ENCODE measurements around the gene GSTK1. TPM values are rescaled to one million over a fixed set of nuclear protein-coding genes. Genes with fewer than 3 reads are reported as not detected.

The GSTK1 gene
- polyA plus RNA-seq, 3 donors, result 182 to 219 (median 191) TPM

DNA sequence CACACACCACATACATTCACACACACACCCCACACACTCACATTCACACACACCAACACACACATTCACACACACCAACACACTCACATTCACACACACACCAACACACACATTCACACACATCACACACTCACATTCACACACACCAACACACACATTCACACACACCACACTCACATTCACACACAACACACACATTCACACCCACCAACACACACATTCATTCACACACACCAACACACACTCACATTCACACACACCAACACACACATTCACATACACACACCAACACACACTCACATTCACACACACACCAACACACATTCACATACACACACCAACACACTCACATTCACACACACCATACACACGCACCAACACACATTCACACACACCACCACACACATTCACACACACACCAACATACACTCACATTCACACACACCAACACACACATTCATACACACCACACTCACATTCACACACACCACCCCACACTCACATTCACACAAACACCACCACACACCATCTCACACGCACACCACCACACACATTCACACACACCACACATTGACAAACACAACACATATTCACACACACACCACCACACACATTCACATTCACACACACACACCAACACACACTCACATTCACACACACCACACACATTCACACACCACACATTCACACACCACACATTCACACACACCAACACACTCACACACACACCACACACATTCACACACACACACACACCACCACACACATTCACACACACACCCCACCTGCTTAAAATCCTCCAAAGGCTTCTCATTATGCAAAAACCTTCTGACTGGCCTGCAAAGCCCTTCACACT is 32.4 kb upstream of the GSTK1 start:
- DNase-seq (ENCODE audit: extremely low read depth in 1 of 11, low read depth in 9 of 11, low spot score in 4 of 11), result no peak

DNA sequence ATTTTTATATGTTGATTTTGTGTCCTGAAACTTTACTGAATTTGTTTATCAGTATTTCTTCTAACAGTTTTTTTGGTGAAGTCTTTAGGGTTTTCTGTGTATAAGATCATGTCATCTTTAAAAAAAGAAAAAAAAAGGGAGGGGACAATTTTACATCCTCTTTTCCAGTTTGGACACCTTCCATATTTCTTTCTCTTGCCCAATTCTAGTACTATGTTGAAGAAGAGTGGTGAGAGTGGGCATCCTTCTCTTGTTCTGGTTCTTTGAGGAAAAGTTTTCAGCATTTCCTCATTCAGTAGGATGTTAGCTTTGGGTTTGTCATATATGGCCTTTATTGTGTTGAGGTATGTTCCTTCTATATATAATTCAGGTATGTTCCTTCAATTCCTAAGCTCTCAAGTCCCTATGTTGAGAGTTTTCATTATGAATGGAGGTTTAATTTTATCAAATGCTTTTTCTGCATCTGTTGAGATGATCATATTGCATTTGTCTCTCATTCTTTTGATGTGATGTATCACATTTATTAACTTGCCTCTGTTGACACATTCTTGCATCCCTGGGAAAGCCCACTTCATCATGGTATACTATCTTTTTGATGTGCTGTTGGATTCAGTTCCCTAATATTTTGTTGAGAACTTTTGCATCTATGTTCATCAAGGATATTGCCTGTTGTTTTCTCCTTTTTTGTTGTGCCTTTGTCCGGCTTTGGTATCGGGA is 29.3 kb upstream of the GSTK1 start:
- no peak for DNase-seq (ENCODE audit: extremely low read depth in 1 of 11, low read depth in 9 of 11, low spot score in 4 of 11)

DNA sequence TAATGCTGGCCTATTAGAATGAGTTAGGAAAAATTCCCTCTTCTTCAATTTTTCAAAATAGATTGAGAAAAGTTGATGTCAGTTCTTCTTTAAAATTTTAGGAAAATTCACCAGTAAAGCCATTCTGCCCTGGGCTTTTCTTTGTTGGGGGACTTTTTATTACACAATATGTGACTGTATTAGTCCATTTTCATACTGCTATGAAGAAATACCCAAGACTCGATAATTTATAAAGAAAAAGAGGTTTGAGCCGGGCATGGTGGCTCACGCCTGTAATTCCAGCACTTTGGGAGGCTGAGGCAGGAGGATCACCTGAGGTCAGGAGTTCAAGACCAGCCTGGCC is 28.7 kb upstream of the GSTK1 start:
- DNase-seq (ENCODE audit: extremely low read depth in 1 of 11, low read depth in 9 of 11, low spot score in 4 of 11), result no peak

GRCh38 chr7:143235561-143235960 is 27.7 kb upstream of the GSTK1 start:
- no peak for DNase-seq (ENCODE audit: extremely low read depth in 1 of 11, low read depth in 9 of 11, low spot score in 4 of 11)

DNA sequence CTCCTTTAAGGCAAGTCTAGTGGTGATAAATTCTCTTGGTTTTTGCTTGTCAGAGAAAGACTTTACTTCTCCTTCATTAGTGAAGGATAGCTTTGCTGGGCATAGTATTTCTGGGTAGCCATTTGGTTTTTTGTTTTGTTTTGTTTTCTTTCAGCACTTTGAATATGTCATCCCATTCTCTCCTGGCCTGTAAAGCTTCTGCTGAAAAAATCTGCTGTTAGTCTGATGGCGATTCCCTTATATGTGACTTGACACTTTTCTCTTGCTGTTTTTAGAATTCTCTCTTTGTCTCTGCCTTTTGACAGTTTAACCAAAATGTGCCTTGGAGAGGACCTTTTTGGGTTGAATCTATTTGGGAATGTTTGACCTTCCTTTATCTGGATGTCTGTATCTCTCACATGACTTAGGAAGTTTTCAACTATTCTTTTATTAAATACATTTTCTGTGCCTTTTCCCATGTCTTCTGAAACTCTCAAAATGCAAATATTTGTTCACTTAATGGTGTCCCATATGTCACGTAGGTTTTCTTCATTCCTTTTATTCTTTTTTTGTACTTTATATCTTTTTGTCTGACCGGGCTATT is 26.7 kb upstream of the GSTK1 start:
- DNase-seq (ENCODE audit: extremely low read depth in 1 of 11, low read depth in 9 of 11, low spot score in 4 of 11), result no peak

DNA sequence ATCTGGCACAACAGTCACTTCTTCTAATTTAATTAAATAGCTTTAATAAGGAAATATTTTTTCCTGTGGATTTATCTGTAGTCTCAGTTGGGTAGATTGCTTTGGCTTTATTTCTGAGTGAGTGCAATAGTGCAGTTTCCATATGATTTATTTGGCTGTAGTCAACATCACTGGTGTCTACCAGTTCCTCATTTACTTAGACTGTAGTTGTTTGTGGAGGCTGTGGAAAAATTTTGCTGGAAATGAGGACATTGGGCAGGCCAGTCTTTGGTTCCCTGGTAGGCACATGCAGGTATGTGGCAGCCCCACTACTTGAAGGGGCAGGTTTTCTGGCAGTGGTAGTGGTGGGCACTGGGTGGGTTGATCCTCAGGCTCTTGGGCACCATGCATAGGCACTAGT is 25.9 kb upstream of the GSTK1 start:
- no peak for DNase-seq (ENCODE audit: extremely low read depth in 1 of 11, low read depth in 9 of 11, low spot score in 4 of 11)

DNA sequence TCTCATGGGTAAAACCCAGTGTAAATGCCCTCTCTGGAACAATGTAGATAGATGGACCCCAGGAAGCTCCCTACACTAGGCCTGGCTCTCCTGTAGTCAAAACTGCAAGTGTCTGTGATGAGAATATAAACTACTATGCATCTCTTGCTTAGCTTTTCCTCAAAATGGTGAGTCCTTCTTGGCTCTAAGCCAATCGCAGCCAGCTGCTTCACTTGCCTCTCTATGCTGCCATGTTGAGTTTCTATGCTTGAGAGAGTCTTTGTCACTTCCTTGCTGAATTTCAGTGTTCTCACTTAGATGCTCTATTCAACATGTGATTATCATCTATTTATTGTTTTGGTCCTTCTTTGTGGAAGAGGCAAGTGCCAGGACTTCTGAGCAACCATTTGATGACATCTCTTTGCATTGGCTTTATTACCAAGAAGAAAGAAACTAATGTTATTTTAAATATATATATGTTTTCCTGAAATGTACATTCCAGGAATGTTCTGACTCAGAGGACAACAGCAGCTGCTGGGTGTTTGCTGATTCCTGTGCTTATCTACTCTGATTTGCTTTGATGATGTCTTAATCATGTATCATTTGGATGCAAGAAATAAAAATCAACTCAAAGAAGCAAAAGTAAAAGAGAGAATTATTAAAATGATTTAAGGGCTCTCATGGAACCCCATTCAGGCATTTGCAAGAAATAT is 24.8 kb upstream of the GSTK1 start:
- no peak for DNase-seq (ENCODE audit: extremely low read depth in 1 of 11, low read depth in 9 of 11, low spot score in 4 of 11)

DNA sequence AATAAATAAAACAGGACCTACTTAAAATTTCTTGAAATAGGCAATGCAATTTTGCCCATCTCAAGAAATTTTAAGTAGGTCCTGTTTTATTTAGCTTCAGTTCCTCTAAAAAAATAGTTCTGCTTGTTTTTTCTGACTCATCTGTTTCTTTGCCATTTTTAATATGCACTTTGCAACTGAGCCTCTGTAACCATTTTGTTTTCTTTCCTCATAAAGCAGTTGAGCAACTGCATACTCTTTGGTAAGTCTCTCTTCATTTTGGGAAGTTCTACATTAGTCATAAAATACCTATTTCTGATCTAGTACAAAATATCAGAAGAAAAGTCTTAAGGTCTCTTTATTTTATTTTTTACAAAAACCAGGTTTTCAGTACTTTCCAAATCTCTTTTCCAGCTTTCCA is 23.4 kb upstream of the GSTK1 start:
- no peak for DNase-seq (ENCODE audit: extremely low read depth in 1 of 11, low read depth in 9 of 11, low spot score in 4 of 11)

- peak in 10 of 11 donors; percentile 57 to 80 (median 68) for DNase-seq (ENCODE audit: extremely low read depth in 1 of 11, low read depth in 9 of 11, low spot score in 4 of 11)
Measured at GRCh38 chr7:143240291-143241168, 22.7 kb upstream of the GSTK1 start.

GRCh38 chr7:143242306-143242705 is 20.9 kb upstream of the GSTK1 start:
- no peak for DNase-seq (ENCODE audit: extremely low read depth in 1 of 11, low read depth in 9 of 11, low spot score in 4 of 11)

DNA sequence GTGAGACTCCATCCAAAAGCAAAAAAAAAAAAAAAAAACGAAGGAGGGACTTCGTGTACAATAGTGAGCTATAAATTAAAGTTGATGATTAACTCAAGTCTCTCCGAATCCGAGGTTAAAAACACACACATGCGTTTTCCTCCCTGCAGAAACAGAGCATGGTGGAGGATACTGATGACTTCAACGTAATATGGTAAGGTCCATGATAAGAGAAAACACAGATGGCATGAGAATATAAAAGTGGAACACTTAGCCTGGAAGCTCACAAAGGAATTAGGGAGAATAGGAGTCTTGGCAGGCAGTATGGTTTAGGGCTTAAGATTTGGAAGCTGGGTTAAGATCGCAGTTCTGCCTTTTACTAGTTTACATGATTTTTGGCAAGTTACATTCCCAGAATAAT is 20.1 kb upstream of the GSTK1 start:
- DNase-seq (ENCODE audit: extremely low read depth in 1 of 11, low read depth in 9 of 11, low spot score in 4 of 11), result no peak

DNA sequence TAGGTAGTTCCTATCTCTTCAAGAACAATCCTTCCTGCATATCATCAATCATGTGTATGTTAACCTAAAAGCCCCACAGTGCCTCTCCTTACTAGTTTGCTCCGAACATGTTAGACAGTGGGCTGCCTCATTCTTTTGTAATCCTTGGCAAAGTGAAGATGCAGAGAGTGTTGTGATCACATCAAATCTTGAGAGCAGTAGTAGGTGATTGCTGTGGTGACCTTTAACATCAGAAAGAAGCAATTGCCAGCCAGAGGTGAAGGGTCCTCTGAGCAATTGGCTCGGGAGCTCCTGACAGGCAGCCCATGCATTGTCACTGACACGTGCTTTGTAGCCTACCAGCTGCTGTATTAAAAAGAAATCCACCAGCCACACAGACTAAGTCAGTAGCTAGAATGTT is 19.6 kb upstream of the GSTK1 start:
- DNase-seq (ENCODE audit: extremely low read depth in 1 of 11, low read depth in 9 of 11, low spot score in 4 of 11), result no peak

GRCh38 chr7:143244321-143244720 is 18.9 kb upstream of the GSTK1 start:
- DNase-seq (ENCODE audit: extremely low read depth in 1 of 11, low read depth in 9 of 11, low spot score in 4 of 11), result no peak

DNA sequence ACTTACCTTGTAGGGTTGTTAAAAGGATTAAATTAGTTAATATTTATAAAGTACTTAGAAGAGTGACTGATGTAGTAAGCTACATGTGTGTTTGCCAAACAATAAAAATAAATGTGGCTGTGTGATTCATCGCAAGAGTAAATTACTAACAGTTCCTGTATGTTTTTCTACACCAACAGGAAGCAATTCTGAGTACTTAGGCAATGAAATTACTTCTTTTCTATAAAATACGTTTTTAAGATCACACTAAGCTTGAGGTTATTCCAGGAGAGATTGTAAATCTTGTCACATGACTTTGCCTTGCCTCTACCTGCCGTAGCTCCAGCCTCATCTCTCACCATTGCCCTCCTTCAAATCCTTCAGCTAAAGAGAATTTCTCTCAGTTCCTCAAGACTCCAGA is 18.1 kb upstream of the GSTK1 start:
- DNase-seq (ENCODE audit: extremely low read depth in 1 of 11, low read depth in 9 of 11, low spot score in 4 of 11), result no peak

DNA sequence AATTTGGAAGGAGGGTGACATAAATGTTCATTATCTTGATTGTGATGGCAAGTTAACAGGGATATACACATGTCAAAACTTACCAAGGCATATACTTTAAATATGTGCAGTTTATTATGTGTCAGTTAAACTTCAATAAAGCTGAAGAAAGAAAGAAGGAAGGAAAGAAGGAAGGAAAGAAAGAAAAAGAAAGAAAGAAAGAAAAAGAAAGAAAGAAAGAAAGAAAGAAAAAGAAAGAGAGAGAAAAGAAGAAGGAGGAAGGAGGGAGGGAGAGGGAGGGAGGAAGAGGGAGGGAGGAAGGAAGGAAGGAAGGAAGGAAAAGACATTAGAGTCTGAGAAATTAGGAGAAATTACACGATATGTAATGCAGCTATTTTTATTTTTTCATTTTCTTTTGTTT is 15.9 kb upstream of the GSTK1 start:
- no peak for DNase-seq (ENCODE audit: extremely low read depth in 1 of 11, low read depth in 9 of 11, low spot score in 4 of 11)

DNA sequence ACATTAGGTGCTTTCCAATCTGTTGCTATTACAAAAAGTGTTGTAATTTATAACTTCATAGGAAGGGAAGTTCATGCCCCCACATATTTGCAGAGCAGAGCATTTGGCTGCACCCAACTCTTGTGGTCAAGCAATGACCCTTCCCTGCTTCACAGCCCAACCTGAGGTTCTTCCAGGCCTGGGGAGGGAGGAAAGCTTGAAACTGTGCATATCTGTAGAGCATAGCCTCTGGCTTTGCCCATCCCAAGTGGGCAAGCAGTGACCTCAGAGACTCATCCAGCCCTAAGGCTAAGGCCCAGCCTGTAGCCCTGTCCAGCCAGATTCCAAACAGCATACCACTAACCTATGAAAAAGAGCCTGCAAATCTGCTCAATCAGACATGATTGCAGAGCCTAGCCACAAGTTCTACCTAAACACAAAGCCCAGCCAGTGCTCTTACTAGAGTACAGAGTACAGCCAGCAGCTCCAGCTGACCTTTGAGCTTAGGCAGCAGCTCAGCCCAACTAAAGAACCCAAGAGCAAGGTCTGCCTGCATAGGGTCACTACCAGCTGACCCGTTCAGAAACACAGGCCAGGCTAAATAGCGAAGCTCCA is 14.4 kb upstream of the GSTK1 start:
- DNase-seq (ENCODE audit: extremely low read depth in 1 of 11, low read depth in 9 of 11, low spot score in 4 of 11), result no peak

- DNase-seq (ENCODE audit: extremely low read depth in 1 of 11, low read depth in 9 of 11, low spot score in 4 of 11), result no peak
Measured at GRCh38 chr7:143250199-143250598, 13.0 kb upstream of the GSTK1 start.

- DNase-seq (ENCODE audit: extremely low read depth in 1 of 11, low read depth in 9 of 11, low spot score in 4 of 11), result no peak
Measured at GRCh38 chr7:143250822-143251221, 12.4 kb upstream of the GSTK1 start.

GRCh38 chr7:143252006-143252405 is 11.2 kb upstream of the GSTK1 start:
- DNase-seq (ENCODE audit: extremely low read depth in 1 of 11, low read depth in 9 of 11, low spot score in 4 of 11), result no peak

Data from renal cortex interstitium (tissue), 11 donors.